Activated CD4-positive, alpha-beta T cell treated with anti-CD3 and anti-CD28 coated beads, Interleukin-10, Interleukin-2, amounts not matched to agents 100 ng/mL and 50 ng/mL, durations not matched to agents 16 hours and 8 hours (primary cell): ENCODE measurements around the gene CCDC127.

Experiments used
- DNase-seq: peaks from one replicate; pipeline ENCODE4 v3.0.0-alpha.2; 2020

Gene CCDC127

DNA sequence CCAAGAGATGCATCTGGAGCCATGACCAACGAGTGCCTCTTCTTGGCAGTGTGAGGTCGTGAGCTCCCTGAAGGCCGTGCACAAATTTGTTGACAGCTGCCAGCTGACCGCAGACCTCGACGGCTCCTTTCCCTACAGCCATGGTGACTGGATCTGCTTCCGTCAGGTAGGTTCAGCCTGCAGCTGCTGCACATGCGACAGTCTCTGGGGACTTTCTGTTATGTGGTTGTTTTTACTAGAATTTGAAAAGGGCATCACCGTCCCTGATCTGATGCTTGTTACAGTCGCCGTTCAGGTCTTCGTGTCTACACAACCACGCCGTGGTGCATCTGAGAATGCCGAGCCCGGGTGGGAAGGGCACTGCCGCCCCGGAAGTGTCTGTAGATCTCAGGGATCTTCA is 63.1 kb downstream of the CCDC127 start:
- no peak for DNase-seq

DNA sequence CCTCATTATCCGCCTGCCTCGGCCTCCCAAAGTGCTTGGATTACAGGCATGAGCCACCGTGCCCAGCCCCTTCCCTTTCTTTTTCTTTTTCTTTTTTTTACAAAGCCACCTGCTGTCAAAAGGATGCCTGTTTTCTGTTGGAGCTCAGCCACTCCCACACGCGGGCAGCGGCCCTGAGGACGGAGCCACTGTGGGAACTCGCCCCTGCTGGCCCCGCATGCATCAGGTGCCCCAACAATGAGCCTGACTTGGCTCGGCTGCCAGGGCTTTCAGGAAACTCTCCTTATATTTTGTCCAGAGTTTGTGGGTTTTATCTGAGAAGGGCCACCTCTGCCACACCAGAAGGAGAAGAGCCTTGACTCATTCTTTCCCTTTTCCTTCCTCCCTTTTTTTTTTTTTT is 63.7 kb downstream of the CCDC127 start:
- DNase-seq: no peak

DNA sequence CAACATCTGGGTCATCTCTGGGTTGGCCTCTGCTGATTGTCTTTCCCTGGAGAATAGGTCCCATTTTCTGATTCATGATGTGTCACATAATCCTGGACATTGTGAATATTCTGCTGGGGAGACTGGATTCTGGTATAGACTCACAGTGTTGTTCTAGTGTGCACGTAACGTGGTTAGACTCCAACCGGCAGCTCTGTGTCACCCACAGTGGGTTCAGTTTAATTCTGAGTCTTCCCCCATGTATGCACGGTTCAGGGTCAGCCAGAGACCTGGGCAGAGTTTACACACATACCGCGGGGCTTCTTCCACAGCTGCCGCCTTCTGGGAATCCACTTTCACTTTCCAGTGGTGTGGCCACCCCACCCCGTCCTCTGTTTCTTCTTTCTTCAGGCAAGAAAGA is 64.7 kb downstream of the CCDC127 start:
- no peak for DNase-seq

DNA sequence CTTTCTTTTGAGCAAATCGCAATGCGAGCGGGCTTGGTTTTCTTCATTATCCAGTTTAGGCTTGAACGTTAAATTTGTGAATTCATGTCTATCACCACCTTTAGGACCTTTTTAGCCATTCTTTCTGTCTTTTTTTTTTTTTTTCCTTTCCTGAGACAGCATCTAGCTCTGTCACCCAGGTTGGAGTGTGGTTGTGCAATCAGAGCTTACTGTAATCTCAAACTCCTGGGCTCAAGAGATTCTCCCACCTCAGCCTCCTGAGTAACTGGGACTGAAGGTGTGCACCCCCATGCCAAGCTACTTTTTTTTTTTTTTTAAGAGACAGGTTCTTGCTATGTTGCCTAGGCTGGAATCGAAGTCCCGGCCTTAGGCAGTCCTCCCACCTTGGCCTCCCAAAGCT is 65.9 kb downstream of the CCDC127 start:
- no peak for DNase-seq

DNA sequence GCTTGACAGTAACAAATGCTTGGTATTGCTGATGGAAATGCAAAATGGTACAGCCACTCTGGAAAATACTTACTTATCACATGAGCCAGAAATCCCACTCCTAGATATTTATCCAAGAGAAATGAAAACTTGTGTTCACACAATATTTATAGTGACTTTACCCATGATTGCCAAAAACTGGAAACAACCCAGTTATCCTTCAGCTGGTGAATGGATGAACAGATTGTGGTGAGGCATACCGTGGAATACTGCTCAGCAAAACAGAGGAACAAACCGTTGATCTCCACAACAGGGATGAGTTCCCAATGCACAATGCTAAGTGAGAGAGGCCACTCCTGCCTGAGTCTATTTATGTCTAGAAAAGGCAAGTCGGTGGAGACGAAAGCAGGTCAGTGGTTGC is 67.2 kb downstream of the CCDC127 start:
- no peak for DNase-seq

DNA sequence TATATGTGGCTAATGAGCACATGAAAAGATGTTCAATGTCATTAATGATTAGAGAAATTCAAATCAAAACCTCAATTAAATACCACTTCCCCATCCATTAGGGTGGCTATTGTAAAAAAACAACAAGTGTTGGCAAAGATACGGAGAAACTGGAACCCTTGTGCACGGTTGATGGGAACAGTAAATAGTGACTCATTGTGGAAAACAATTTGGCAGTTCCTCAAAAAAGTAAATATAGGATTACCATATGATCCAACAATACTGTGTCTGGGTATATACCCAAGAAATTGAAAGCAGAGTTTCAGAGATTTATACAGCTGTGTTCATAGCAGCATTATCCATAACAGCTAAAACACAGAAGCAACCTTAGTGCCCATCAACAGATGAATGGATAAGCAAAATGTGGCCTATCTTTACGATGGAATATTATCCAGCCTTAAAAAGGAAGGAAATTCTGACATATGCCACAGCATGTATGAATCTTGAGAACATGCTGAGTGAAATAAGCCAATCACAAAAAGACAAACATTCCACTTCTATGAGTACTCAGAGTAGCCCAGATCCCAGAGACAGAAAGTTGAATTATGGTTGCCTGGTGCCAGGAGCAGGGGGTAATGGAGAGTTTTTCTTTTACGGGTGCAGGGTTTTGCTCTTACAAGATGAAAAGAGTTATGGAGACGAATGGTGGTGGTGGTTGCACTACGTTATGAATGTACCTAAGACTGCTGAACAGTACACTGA is 68.0 kb downstream of the CCDC127 start:
- no peak for DNase-seq

DNA sequence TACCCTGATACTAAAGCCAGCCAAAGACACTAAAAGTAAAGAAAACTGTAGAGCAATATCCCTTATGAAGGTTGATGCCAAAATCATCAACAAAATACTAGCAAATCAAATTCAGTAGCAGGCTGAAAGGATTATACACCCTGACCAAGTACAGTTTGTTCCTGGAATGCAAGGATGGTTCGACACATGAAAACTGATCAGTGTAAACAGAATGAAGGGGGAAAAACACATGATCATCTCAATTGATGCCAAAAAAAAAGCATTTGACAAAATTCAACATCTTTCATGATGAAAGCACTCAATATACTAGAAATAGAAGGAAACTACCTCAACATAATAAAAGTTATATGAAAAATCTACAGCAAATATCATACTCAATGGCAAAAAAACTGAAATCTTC is 70.2 kb downstream of the CCDC127 start:
- DNase-seq: no peak
